Coronary artery (tissue), 2 donors: ENCODE data around the gene RPS6KA2.

Experiments
- DNase-seq: peaks from one replicate; pipeline ENCODE4 v3.0.0-alpha.2; 2017; ENCODE audit warnings: low spot score
- H3K27ac ChIP-seq, 2 donors: fragments of 200-600 bp; sonication (generic); one replicate each; pipeline ENCODE4 v1.5.1; 2016 to 2019
- H3K4me3 ChIP-seq: fragments of 200-600 bp; sonication (generic); 2 replicates; pipeline ENCODE4 v1.5.1; 2016; ENCODE audit warnings: mild to moderate bottlenecking, moderate library complexity
- CTCF ChIP-seq: fragments of 200-600 bp; sonication (generic); IDR thresholded peaks from one replicate; pipeline ENCODE4 v1.5.1; 2019; ENCODE audit warnings: antibody characterized with exemption

The RPS6KA2 gene

DNA sequence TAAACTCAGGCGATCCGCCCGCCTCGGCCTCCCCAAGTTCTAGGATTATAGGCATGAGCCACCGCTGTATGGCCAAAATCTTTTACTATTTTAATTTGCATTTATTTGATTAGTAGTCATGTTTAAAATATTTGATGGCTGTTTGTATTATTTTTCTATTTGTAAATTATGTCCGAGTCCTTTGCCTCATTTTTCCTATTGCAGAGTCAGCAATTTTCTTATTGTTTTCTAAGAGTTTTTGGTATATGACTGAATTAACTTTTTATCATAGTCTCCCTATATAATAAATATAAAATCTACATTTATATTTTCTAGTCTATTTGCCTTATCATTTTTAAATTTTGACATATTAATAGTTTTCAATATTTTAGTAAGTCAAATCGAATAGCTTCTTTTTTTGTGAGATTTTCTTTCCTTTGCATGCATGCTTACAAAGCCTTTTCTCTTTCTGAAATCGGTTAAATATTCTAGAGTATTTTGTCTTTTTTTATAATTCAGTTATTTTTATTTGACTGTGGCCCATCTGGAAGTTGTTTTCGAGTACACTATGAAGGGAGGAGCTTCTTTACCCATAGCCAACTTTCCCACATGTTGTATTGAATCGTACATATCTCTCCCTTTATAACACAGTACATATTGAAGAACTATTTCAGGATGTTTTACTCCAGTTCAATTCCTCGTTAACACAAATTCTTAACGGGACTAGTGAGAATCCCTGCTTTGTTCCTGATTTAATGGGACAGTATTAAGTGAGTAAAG, 34.5 kb upstream of the RPS6KA2 start:
- Histone ChIP-seq H3K4me3 (no peak overlapping the region), H3K27ac (no peak overlapping the region)
- no peak for DNase-seq
- no peak for TF ChIP-seq CTCF

- no peak for DNase-seq
- no peak for TF ChIP-seq CTCF
- Histone ChIP-seq H3K4me3 (no peak overlapping the region), H3K27ac (no peak overlapping the region)
These were observed 33.2 kb upstream of the RPS6KA2 start for GRCh38 chr6:166660157-166660688.

GRCh38 chr6:166659581-166659980, 32.5 kb upstream of the RPS6KA2 start:
- H3K4me3 ChIP-seq = no peak overlapping the region
- no peak for TF ChIP-seq CTCF
- DNase-seq = no peak
- no peak overlapping the region for H3K27ac ChIP-seq

GRCh38 chr6:166658792-166659150, 31.7 kb upstream of the RPS6KA2 start:
- DNase-seq = no peak
- TF ChIP-seq CTCF = no peak
- Histone ChIP-seq H3K4me3 (no peak overlapping the region), H3K27ac (no peak overlapping the region)

GRCh38 chr6:166658115-166658791, 31.2 kb upstream of the RPS6KA2 start:
- no peak overlapping the region for H3K27ac ChIP-seq
- no peak for TF ChIP-seq CTCF
- DNase-seq = no peak
- H3K4me3 ChIP-seq = no peak overlapping the region

DNA sequence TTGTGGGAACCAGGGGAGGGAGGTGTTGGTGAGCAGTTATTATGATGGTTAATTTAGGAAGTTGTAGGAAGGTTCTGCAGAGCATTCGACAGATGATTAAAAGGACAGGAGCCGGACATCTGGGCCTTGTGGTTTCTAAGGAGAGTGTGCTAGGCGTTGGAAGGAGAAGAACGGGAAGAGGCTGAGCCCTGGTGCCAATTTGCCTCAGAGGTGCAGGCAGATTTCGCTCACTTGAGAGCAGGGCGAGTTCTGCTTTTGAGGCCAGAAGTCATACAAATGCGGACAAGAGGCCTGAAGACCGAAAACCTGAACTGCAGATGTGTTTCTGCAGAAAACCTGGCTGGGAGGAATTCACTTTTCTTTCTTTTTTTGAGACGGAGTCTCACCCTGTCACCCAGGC, 30.5 kb upstream of the RPS6KA2 start:
- no peak for DNase-seq
- H3K27ac ChIP-seq = no peak overlapping the region
- no peak overlapping the region for H3K4me3 ChIP-seq
- no peak for TF ChIP-seq CTCF
